Ovary (tissue), 3 donors: ENCODE data around the gene TGDS.

ENCODE experiments used
- EP300 ChIP-seq: sonication (generic); formaldehyde crosslinking; IDR thresholded peaks from one replicate; pipeline ENCODE4 v1.6.1; 2017; ENCODE audit warnings: antibody characterized with exemption
- POLR2A ChIP-seq: fragments of 450-650 bp; IDR thresholded peaks from one replicate; pipeline ENCODE4 v1.6.1; 2017; ENCODE audit warnings: antibody characterized with exemption, mild to moderate bottlenecking, moderate library complexity
- TF ChIP-seq, protein P1 (sequence below), 3 donors: fragments of 450-650 bp in 2 of 3; fragments of 200-600 bp in 1 of 3; IDR thresholded peaks; one replicate each; pipeline versions ENCODE4 v1.5.1 to v1.8.0; 2016 to 2022; ENCODE audit warnings: antibody characterized with exemption in 3 of 3, mild to moderate bottlenecking in 1 of 3
- donor health status: DM: no; HTN: no; CAD: no.

DNA sequence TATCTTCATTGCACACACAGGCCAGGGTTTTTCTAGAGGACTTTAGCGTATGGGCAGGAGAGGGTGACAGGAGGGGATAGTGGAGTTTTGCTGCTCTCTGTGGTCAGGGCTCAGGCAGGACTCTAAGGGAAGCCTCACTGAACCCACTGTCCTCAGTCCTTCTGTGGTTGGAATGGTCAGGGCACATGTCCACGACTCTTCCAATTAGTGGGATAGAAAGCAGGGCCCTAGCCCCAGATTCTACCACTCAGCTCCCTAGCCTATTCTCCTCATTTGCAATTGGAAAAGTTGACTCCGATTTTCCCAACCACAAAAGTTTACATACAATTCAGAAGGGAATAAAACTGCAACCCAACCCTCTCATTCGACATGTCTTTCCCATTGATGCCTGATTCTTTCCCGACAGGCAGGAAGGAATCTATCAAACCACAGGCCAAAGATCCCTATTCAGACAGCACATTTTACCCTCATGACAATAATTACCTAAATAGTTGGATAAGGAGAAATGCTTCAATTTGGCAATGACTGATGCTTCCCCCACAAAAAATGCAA is 38.2 kb downstream of the TGDS start:
- TF ChIP-seq POLR2A (no peak), EP300 (no peak)
- TF ChIP-seq, protein P1, sequence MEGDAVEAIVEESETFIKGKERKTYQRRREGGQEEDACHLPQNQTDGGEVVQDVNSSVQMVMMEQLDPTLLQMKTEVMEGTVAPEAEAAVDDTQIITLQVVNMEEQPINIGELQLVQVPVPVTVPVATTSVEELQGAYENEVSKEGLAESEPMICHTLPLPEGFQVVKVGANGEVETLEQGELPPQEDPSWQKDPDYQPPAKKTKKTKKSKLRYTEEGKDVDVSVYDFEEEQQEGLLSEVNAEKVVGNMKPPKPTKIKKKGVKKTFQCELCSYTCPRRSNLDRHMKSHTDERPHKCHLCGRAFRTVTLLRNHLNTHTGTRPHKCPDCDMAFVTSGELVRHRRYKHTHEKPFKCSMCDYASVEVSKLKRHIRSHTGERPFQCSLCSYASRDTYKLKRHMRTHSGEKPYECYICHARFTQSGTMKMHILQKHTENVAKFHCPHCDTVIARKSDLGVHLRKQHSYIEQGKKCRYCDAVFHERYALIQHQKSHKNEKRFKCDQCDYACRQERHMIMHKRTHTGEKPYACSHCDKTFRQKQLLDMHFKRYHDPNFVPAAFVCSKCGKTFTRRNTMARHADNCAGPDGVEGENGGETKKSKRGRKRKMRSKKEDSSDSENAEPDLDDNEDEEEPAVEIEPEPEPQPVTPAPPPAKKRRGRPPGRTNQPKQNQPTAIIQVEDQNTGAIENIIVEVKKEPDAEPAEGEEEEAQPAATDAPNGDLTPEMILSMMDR (IDR thresholded peaks at IDR 0.05), result no peak
